H1 (cell line): ENCODE data around the gene FLRT1. TPM values are rescaled to one million over a fixed set of nuclear protein-coding genes. Genes with fewer than 3 reads are reported as not detected.

Source experiments
- CTCF ChIA-PET: fragments of 300-600 bp; sonication (Branson Sonifier 250); formaldehyde crosslinking; loops from one replicate; lab custom pipeline; 2021; ENCODE audit not compliant: partially characterized antibody; lab: Charles Lee
- POLR2A ChIA-PET: fragments of 300-600 bp; sonication (Branson Sonifier 250); formaldehyde crosslinking; loops from one replicate; lab custom pipeline; 2021; ENCODE audit warnings: inconsistent platforms; ENCODE audit not compliant: partially characterized antibody; lab: Charles Lee
- DNase-seq, 2 experiments: peaks; one replicate each; pipeline versions ENCODE4 v3.0.0 to v3.0.0-alpha.2; 2010 to 2022; ENCODE audit warnings: low spot score in 2 of 2, low read depth in 1 of 2, mixed read lengths in 1 of 2
- FAIRE-seq: peaks from 2 replicates; lab custom pipeline; 2011; peaks lifted over from hg19 to GRCh38; lab: Jason Lieb, UNC
- H2AFZ ChIP-seq: 2 replicates; pipeline ENCODE4 v1.8.1; 2012; ENCODE audit warnings: low read length, inconsistent platforms
- H2AK5ac ChIP-seq: 2 replicates; pipeline ENCODE4 v1.6.1; 2013; ENCODE audit warnings: low read depth, low read length
- H2BK120ac ChIP-seq: replicated peaks from 2 replicates; pipeline ENCODE3; 2013; ENCODE audit warnings: low read depth, low read length, inconsistent platforms
- H2BK12ac ChIP-seq: 2 replicates; pipeline ENCODE4 v1.6.1; 2013; ENCODE audit warnings: low read depth, low read length
- H2BK15ac ChIP-seq: 2 replicates; pipeline ENCODE4 v1.6.1; 2013; ENCODE audit warnings: low read length
- H2BK20ac ChIP-seq: 2 replicates; pipeline ENCODE4 v1.6.1; 2013; ENCODE audit warnings: low read length
- H2BK5ac ChIP-seq: 2 replicates; pipeline ENCODE4 v1.6.1; 2013; ENCODE audit warnings: low read depth, low read length
- H3K14ac ChIP-seq: 2 replicates; pipeline ENCODE4 v1.6.1; 2013; ENCODE audit warnings: inconsistent platforms; ENCODE audit not compliant: insufficient read length
- H3K18ac ChIP-seq: 2 replicates; pipeline ENCODE4 v1.6.1; 2013; ENCODE audit warnings: low read length; ENCODE audit errors: extremely low read depth
- H3K23ac ChIP-seq: 2 replicates; pipeline ENCODE4 v1.6.1; 2013; ENCODE audit warnings: inconsistent platforms; ENCODE audit not compliant: insufficient read length
- H3K23me2 ChIP-seq: 2 replicates; pipeline ENCODE4 v1.6.1; 2013; ENCODE audit warnings: low read depth, low read length
- H3K27ac ChIP-seq: 2 replicates; pipeline ENCODE4 v1.6.1; 2011; ENCODE audit warnings: low read depth, low read length, inconsistent platforms
- H3K27me3 ChIP-seq, 4 experiments: replicated peaks in 1 of 4; 1 replicate in 1 of 4; 2 replicates in 3 of 4; pipeline versions ENCODE4 v1.6.1 to v1.8.1; 2011 to 2013; ENCODE audit warnings: low read length in 3 of 4, mild to moderate bottlenecking in 3 of 4, inconsistent platforms in 2 of 4, mixed read lengths in 2 of 4, moderate library complexity in 1 of 4; ENCODE audit not compliant: control insufficient read depth in 3 of 4, insufficient read depth in 3 of 4; ENCODE audit errors: extremely low read depth in 1 of 4
- H3K36me3 ChIP-seq, 4 experiments: 2 replicates each; pipeline versions ENCODE4 v1.6.1 to v1.8.1; 2011 to 2013; ENCODE audit warnings: mild to moderate bottlenecking in 4 of 4, low read length in 3 of 4, moderate library complexity in 2 of 4, control low read depth in 1 of 4, inconsistent platforms in 1 of 4; ENCODE audit not compliant: insufficient read depth in 4 of 4, control insufficient read depth in 2 of 4
- H3K4ac ChIP-seq: replicated peaks from 2 replicates; pipeline ENCODE3; 2013; ENCODE audit warnings: low read length, low read depth, mixed read lengths, inconsistent platforms; ENCODE audit not compliant: insufficient read length
- H3K4me1 ChIP-seq, 4 experiments: replicated peaks in 1 of 4; 1 replicate in 1 of 4; 2 replicates in 3 of 4; pipeline versions ENCODE4 v1.6.1 to v1.8.1; 2011 to 2013; ENCODE audit warnings: low read length in 3 of 4, inconsistent platforms in 2 of 4, mixed read lengths in 1 of 4; ENCODE audit not compliant: insufficient read depth in 4 of 4, control insufficient read depth in 3 of 4
- H3K4me2 ChIP-seq, 2 experiments: 2 replicates each; pipeline versions ENCODE4 v1.6.1 to v1.8.1; 2011 to 2013; ENCODE audit warnings: low read depth in 2 of 2, low read length in 2 of 2, control low read depth in 1 of 2, inconsistent platforms in 1 of 2, mild to moderate bottlenecking in 1 of 2; ENCODE audit not compliant: insufficient read depth in 1 of 2
- H3K4me3 ChIP-seq, 4 experiments: fragments of 200-600, 300-600 bp in 1 of 4; sonication (generic), shearing (Covaris generic), sonication (Bioruptor Twin) in 1 of 4; 2 replicates each; pipeline versions ENCODE4 v1.5.1 to v1.8.1; 2011 to 2016; ENCODE audit warnings: low read length in 4 of 4, low read depth in 3 of 4, control low read depth in 2 of 4, inconsistent platforms in 2 of 4, mild to moderate bottlenecking in 2 of 4, mixed read lengths in 1 of 4, moderate library complexity in 1 of 4; ENCODE audit not compliant: insufficient read depth in 2 of 4; ENCODE audit errors: extremely low read depth in 1 of 4
- H3K56ac ChIP-seq: replicated peaks from 2 replicates; pipeline ENCODE3; 2013; ENCODE audit warnings: low read depth, mild to moderate bottlenecking, mixed read lengths, low read length, inconsistent platforms; ENCODE audit not compliant: insufficient read length
- H3K79me1 ChIP-seq: 2 replicates; pipeline ENCODE4 v1.6.1; 2013; ENCODE audit warnings: low read depth, low read length, control low read depth
- H3K79me2 ChIP-seq, 2 experiments: 2 replicates each; pipeline versions ENCODE4 v1.6.1 to v1.8.1; 2012 to 2013; ENCODE audit warnings: low read length in 2 of 2, mild to moderate bottlenecking in 2 of 2, inconsistent platforms in 1 of 2; ENCODE audit not compliant: insufficient read depth in 2 of 2, control insufficient read depth in 1 of 2
- H3K9ac ChIP-seq, 4 experiments: replicated peaks in 1 of 4; 1 replicate in 1 of 4; 2 replicates in 3 of 4; pipeline versions ENCODE4 v1.6.1 to v1.8.1; 2011 to 2013; ENCODE audit warnings: low read depth in 3 of 4, low read length in 3 of 4, control low read depth in 2 of 4, mild to moderate bottlenecking in 2 of 4, moderate library complexity in 2 of 4, inconsistent platforms in 1 of 4; ENCODE audit errors: extremely low read depth in 1 of 4
- H3K9me3 ChIP-seq, 2 experiments: 2 replicates each; pipeline versions ENCODE4 v1.6.1 to v1.8.1; 2012 to 2013; ENCODE audit warnings: mild to moderate bottlenecking in 2 of 2, moderate library complexity in 2 of 2, control low read depth in 1 of 2, inconsistent platforms in 1 of 2, low read depth in 1 of 2, low read length in 1 of 2, mixed read lengths in 1 of 2; ENCODE audit not compliant: insufficient read depth in 2 of 2
- H4K20me1 ChIP-seq, 2 experiments: replicated peaks in 1 of 2; 2 replicates each; pipeline versions ENCODE3 to v1.8.1; 2011 to 2013; ENCODE audit warnings: inconsistent platforms in 2 of 2, low read length in 2 of 2, mild to moderate bottlenecking in 1 of 2; ENCODE audit not compliant: insufficient read depth in 2 of 2, control insufficient read depth in 1 of 2
- H4K5ac ChIP-seq: 2 replicates; pipeline ENCODE4 v1.6.1; 2013; ENCODE audit warnings: low read length, low read depth, mixed read lengths, inconsistent platforms; ENCODE audit not compliant: insufficient read length
- H4K8ac ChIP-seq: 2 replicates; pipeline ENCODE4 v1.8.0; 2013; ENCODE audit warnings: mild to moderate bottlenecking, moderate library complexity, low read length, inconsistent platforms; ENCODE audit not compliant: insufficient read depth; ENCODE audit errors: extremely low read depth
- H4K91ac ChIP-seq: replicated peaks from 2 replicates; pipeline ENCODE3; 2013; ENCODE audit warnings: low read length, mixed read lengths, inconsistent platforms; ENCODE audit not compliant: insufficient read length
- ASH2L ChIP-seq: fragments of 200-600, 300-600 bp; sonication (generic); IDR thresholded peaks from one replicate; pipeline ENCODE4 v1.7.1; 2017; ENCODE audit warnings: low read length
- HDAC6 ChIP-seq: IDR thresholded peaks from one replicate; pipeline ENCODE4 v1.7.1; 2012; ENCODE audit warnings: low read depth, mild to moderate bottlenecking, inconsistent platforms, low read length, moderate library complexity
- KDM4A ChIP-seq: IDR thresholded peaks from one replicate; pipeline ENCODE4 v1.7.1; 2012; ENCODE audit warnings: low read depth, mild to moderate bottlenecking, moderate library complexity, low read length, inconsistent platforms; ENCODE audit not compliant: severe bottlenecking
- SUZ12 ChIP-seq: fragments of 200-600 bp; sonication (generic); IDR thresholded peaks from 2 replicates; pipeline ENCODE4 v1.6.1; 2012; ENCODE audit warnings: mild to moderate bottlenecking, inconsistent platforms, low read length, moderate library complexity, mixed read lengths
- WGBS, 2 experiments: shearing (Covaris generic) in 1 of 2; methylation state at CpG; one replicate each; pipeline versions ENCODE4 v1.1.6 to v1.1.7; 2013 to 2015; ENCODE audit warnings: low lambda C conversion rate in 2 of 2, mixed read lengths in 2 of 2, inconsistent platforms in 1 of 2, low coverage in 1 of 2, missing lambda C conversion rate in 1 of 2; ENCODE audit not compliant: insufficient replicate concordance in 2 of 2, insufficient coverage in 1 of 2, insufficient read length in 1 of 2; ENCODE audit errors: extremely low coverage in 1 of 2, missing lambda C conversion rate in 1 of 2; 5-methylcytosine and 5-hydroxymethylcytosine counted together
- polyA plus RNA-seq, 7 experiments: library from polyadenylated mRNA; depleted of rRNA in 3 of 7; stranded (reverse) in 5 of 7; unstranded in 2 of 7; fragments of >200 nt in 5 of 7; fragments of 200-250 nt in 2 of 7; gene quantifications; 1 replicate in 5 of 7; 2 replicates in 1 of 7; 4 replicates in 1 of 7; pipeline versions ENCODE4 v1.2.1 to v1.2.3, GENCODE V29; 2011 to 2013; ENCODE audit warnings: missing spikeins in 2 of 7, mixed read lengths in 2 of 7
- total RNA-seq: library from RNA; stranded (reverse); fragmentation: NEBNext Ultra II Directional; extraction: Animal tissue kit (Norgen Biotek cat#: 25700); gene quantifications from 2 replicates; pipeline ENCODE4 v1.2.1, GENCODE V29; 2021

FLRT1 gene
- total and polyA plus RNA-seq, 2 of the 8 experiments (the other 6 are each of a cell fraction or from before 2014, with no cell fraction given): 0.14 to 0.28 TPM

- Histone ChIP-seq H4K91ac (no peak overlapping the region), H2BK20ac (no peak overlapping the region), H3K4me3 (no peak overlapping the region; a peak in 1 of 8 replicates), H3K79me2 (no peaks in the 10 kb centered on the region), H3K4ac (no peak overlapping the region), H2BK15ac (no peak overlapping the region), H3K14ac (no peak overlapping the region), H3K36me3 (no peaks in the 10 kb centered on the region), H3K56ac (no peak overlapping the region), H3K27me3 (peaks cover 2 to 63% (median 42%) of the 10 kb centered on the region in 4 experiments), H3K18ac (peak overlapping the region; percentile 32; the same call in 1 of the 2 replicates), H3K23me2 (peaks cover 2% of the 10 kb centered on the region; the same call in 1 of the 2 replicates), H4K5ac (no peak overlapping the region), H4K8ac (no peak overlapping the region; the same call in 1 of the 2 replicates), H2BK120ac (no peak overlapping the region), H2AFZ (no peak overlapping the region), H4K20me1 (peaks cover 3 to 6% of the 10 kb centered on the region in 2 experiments), H3K9ac (no peak overlapping the region), H3K4me1 (peaks cover 6 to 25% (median 22%) of the 10 kb centered on the region in 4 experiments), H3K9me3 (no peaks in the 10 kb centered on the region), H3K23ac (no peak overlapping the region), H3K79me1 (no peaks in the 10 kb centered on the region), H2BK12ac (0 out of 2 replicates have a peak overlapping the region, but pooled peaks have one; percentile 33), H2BK5ac (0 out of 2 replicates have a peak overlapping the region, but pooled peaks have one; percentile 30), H3K4me2 (no peak overlapping the region)
- DNase-seq: no peak
- ChIA-PET CTCF (interaction anchor here (0.9 to 7.7 kb wide), 9 partner anchors 11 to 97 kb away, joined by 3 to 42 read pairs (median 4); partner anchors contain the start of gene FLRT1), POLR2A (interaction anchor here (0.6 to 1.7 kb wide), 4 partner anchors 8 to 129 kb away, joined by 3 to 4 read pairs (median 3); no protein-coding TSS in a partner anchor)
- 56% methylated on average over 2 of the region's 2 CpGs; no CpG with 5 or more reads in 1 of the 2 experiments for WGBS, 2 experiments
- FAIRE-seq: no peak
- TF ChIP-seq ASH2L: no peak
- no peak for TF ChIP-seq HDAC6
- TF ChIP-seq SUZ12: no peak
- no peak for TF ChIP-seq KDM4A
- TF ChIP-seq, all 59 proteins: peak for 0
- H2AK5ac ChIP-seq: peak overlapping the region; percentile 39; the same call in 1 of the 2 replicates
- no peak overlapping the region for H3K27ac ChIP-seq
Measured at GRCh38 chr11:64052436-64052835, 16.7 kb downstream of the FLRT1 start.
